H1 (cell line): ENCODE data around the gene IL19. TPM values are rescaled to one million over a fixed set of nuclear protein-coding genes. Genes with fewer than 3 reads are reported as not detected.

Source experiments
- CTCF ChIA-PET: fragments of 300-600 bp; sonication (Branson Sonifier 250); formaldehyde crosslinking; loops from one replicate; lab custom pipeline; 2021; ENCODE audit not compliant: partially characterized antibody; lab: Charles Lee
- POLR2A ChIA-PET: fragments of 300-600 bp; sonication (Branson Sonifier 250); formaldehyde crosslinking; loops from one replicate; lab custom pipeline; 2021; ENCODE audit warnings: inconsistent platforms; ENCODE audit not compliant: partially characterized antibody; lab: Charles Lee
- DNase-seq, 2 experiments: peaks; one replicate each; pipeline versions ENCODE4 v3.0.0 to v3.0.0-alpha.2; 2010 to 2022; ENCODE audit warnings: low spot score in 2 of 2, low read depth in 1 of 2, mixed read lengths in 1 of 2
- FAIRE-seq: peaks from 2 replicates; lab custom pipeline; 2011; peaks lifted over from hg19 to GRCh38; lab: Jason Lieb, UNC
- H2AFZ ChIP-seq: 2 replicates; pipeline ENCODE4 v1.8.1; 2012; ENCODE audit warnings: low read length, inconsistent platforms
- H2AK5ac ChIP-seq: 2 replicates; pipeline ENCODE4 v1.6.1; 2013; ENCODE audit warnings: low read depth, low read length
- H2BK120ac ChIP-seq: replicated peaks from 2 replicates; pipeline ENCODE3; 2013; ENCODE audit warnings: low read depth, low read length, inconsistent platforms
- H2BK12ac ChIP-seq: 2 replicates; pipeline ENCODE4 v1.6.1; 2013; ENCODE audit warnings: low read depth, low read length
- H2BK15ac ChIP-seq: 2 replicates; pipeline ENCODE4 v1.6.1; 2013; ENCODE audit warnings: low read length
- H2BK20ac ChIP-seq: 2 replicates; pipeline ENCODE4 v1.6.1; 2013; ENCODE audit warnings: low read length
- H2BK5ac ChIP-seq: 2 replicates; pipeline ENCODE4 v1.6.1; 2013; ENCODE audit warnings: low read depth, low read length
- H3K14ac ChIP-seq: 2 replicates; pipeline ENCODE4 v1.6.1; 2013; ENCODE audit warnings: inconsistent platforms; ENCODE audit not compliant: insufficient read length
- H3K18ac ChIP-seq: 2 replicates; pipeline ENCODE4 v1.6.1; 2013; ENCODE audit warnings: low read length; ENCODE audit errors: extremely low read depth
- H3K23ac ChIP-seq: 2 replicates; pipeline ENCODE4 v1.6.1; 2013; ENCODE audit warnings: inconsistent platforms; ENCODE audit not compliant: insufficient read length
- H3K23me2 ChIP-seq: 2 replicates; pipeline ENCODE4 v1.6.1; 2013; ENCODE audit warnings: low read depth, low read length
- H3K27ac ChIP-seq: 2 replicates; pipeline ENCODE4 v1.6.1; 2011; ENCODE audit warnings: low read depth, low read length, inconsistent platforms
- H3K27me3 ChIP-seq, 4 experiments: replicated peaks in 1 of 4; 1 replicate in 1 of 4; 2 replicates in 3 of 4; pipeline versions ENCODE4 v1.6.1 to v1.8.1; 2011 to 2013; ENCODE audit warnings: low read length in 3 of 4, mild to moderate bottlenecking in 3 of 4, inconsistent platforms in 2 of 4, mixed read lengths in 2 of 4, moderate library complexity in 1 of 4; ENCODE audit not compliant: control insufficient read depth in 3 of 4, insufficient read depth in 3 of 4; ENCODE audit errors: extremely low read depth in 1 of 4
- H3K36me3 ChIP-seq, 4 experiments: 2 replicates each; pipeline versions ENCODE4 v1.6.1 to v1.8.1; 2011 to 2013; ENCODE audit warnings: mild to moderate bottlenecking in 4 of 4, low read length in 3 of 4, moderate library complexity in 2 of 4, control low read depth in 1 of 4, inconsistent platforms in 1 of 4; ENCODE audit not compliant: insufficient read depth in 4 of 4, control insufficient read depth in 2 of 4
- H3K4ac ChIP-seq: replicated peaks from 2 replicates; pipeline ENCODE3; 2013; ENCODE audit warnings: low read length, low read depth, mixed read lengths, inconsistent platforms; ENCODE audit not compliant: insufficient read length
- H3K4me1 ChIP-seq, 4 experiments: replicated peaks in 1 of 4; 1 replicate in 1 of 4; 2 replicates in 3 of 4; pipeline versions ENCODE4 v1.6.1 to v1.8.1; 2011 to 2013; ENCODE audit warnings: low read length in 3 of 4, inconsistent platforms in 2 of 4, mixed read lengths in 1 of 4; ENCODE audit not compliant: insufficient read depth in 4 of 4, control insufficient read depth in 3 of 4
- H3K4me2 ChIP-seq, 2 experiments: 2 replicates each; pipeline versions ENCODE4 v1.6.1 to v1.8.1; 2011 to 2013; ENCODE audit warnings: low read depth in 2 of 2, low read length in 2 of 2, control low read depth in 1 of 2, inconsistent platforms in 1 of 2, mild to moderate bottlenecking in 1 of 2; ENCODE audit not compliant: insufficient read depth in 1 of 2
- H3K4me3 ChIP-seq, 4 experiments: fragments of 200-600, 300-600 bp in 1 of 4; sonication (generic), shearing (Covaris generic), sonication (Bioruptor Twin) in 1 of 4; 2 replicates each; pipeline versions ENCODE4 v1.5.1 to v1.8.1; 2011 to 2016; ENCODE audit warnings: low read length in 4 of 4, low read depth in 3 of 4, control low read depth in 2 of 4, inconsistent platforms in 2 of 4, mild to moderate bottlenecking in 2 of 4, mixed read lengths in 1 of 4, moderate library complexity in 1 of 4; ENCODE audit not compliant: insufficient read depth in 2 of 4; ENCODE audit errors: extremely low read depth in 1 of 4
- H3K56ac ChIP-seq: replicated peaks from 2 replicates; pipeline ENCODE3; 2013; ENCODE audit warnings: low read depth, mild to moderate bottlenecking, mixed read lengths, low read length, inconsistent platforms; ENCODE audit not compliant: insufficient read length
- H3K79me1 ChIP-seq: 2 replicates; pipeline ENCODE4 v1.6.1; 2013; ENCODE audit warnings: low read depth, low read length, control low read depth
- H3K79me2 ChIP-seq, 2 experiments: 2 replicates each; pipeline versions ENCODE4 v1.6.1 to v1.8.1; 2012 to 2013; ENCODE audit warnings: low read length in 2 of 2, mild to moderate bottlenecking in 2 of 2, inconsistent platforms in 1 of 2; ENCODE audit not compliant: insufficient read depth in 2 of 2, control insufficient read depth in 1 of 2
- H3K9ac ChIP-seq, 4 experiments: replicated peaks in 1 of 4; 1 replicate in 1 of 4; 2 replicates in 3 of 4; pipeline versions ENCODE4 v1.6.1 to v1.8.1; 2011 to 2013; ENCODE audit warnings: low read depth in 3 of 4, low read length in 3 of 4, control low read depth in 2 of 4, mild to moderate bottlenecking in 2 of 4, moderate library complexity in 2 of 4, inconsistent platforms in 1 of 4; ENCODE audit errors: extremely low read depth in 1 of 4
- H3K9me3 ChIP-seq, 2 experiments: 2 replicates each; pipeline versions ENCODE4 v1.6.1 to v1.8.1; 2012 to 2013; ENCODE audit warnings: mild to moderate bottlenecking in 2 of 2, moderate library complexity in 2 of 2, control low read depth in 1 of 2, inconsistent platforms in 1 of 2, low read depth in 1 of 2, low read length in 1 of 2, mixed read lengths in 1 of 2; ENCODE audit not compliant: insufficient read depth in 2 of 2
- H4K20me1 ChIP-seq, 2 experiments: replicated peaks in 1 of 2; 2 replicates each; pipeline versions ENCODE3 to v1.8.1; 2011 to 2013; ENCODE audit warnings: inconsistent platforms in 2 of 2, low read length in 2 of 2, mild to moderate bottlenecking in 1 of 2; ENCODE audit not compliant: insufficient read depth in 2 of 2, control insufficient read depth in 1 of 2
- H4K5ac ChIP-seq: 2 replicates; pipeline ENCODE4 v1.6.1; 2013; ENCODE audit warnings: low read length, low read depth, mixed read lengths, inconsistent platforms; ENCODE audit not compliant: insufficient read length
- H4K8ac ChIP-seq: 2 replicates; pipeline ENCODE4 v1.8.0; 2013; ENCODE audit warnings: mild to moderate bottlenecking, moderate library complexity, low read length, inconsistent platforms; ENCODE audit not compliant: insufficient read depth; ENCODE audit errors: extremely low read depth
- H4K91ac ChIP-seq: replicated peaks from 2 replicates; pipeline ENCODE3; 2013; ENCODE audit warnings: low read length, mixed read lengths, inconsistent platforms; ENCODE audit not compliant: insufficient read length
- CTCF ChIP-seq, 3 experiments: IDR thresholded peaks; 1 replicate in 2 of 3; 2 replicates in 1 of 3; pipeline versions ENCODE4 v1.5.1 to v1.6.1; 2011; ENCODE audit warnings: low read length in 3 of 3, mild to moderate bottlenecking in 3 of 3, inconsistent platforms in 2 of 3, low read depth in 1 of 3, moderate library complexity in 1 of 3; ENCODE audit not compliant: insufficient read depth in 1 of 3; ENCODE audit errors: control extremely low read depth in 1 of 3
- RXRA ChIP-seq: IDR thresholded peaks from 2 replicates; pipeline ENCODE4 v1.6.1; 2011; ENCODE audit warnings: low read depth, mild to moderate bottlenecking, low read length, moderate library complexity; ENCODE audit not compliant: insufficient read depth
- WGBS, 2 experiments: shearing (Covaris generic) in 1 of 2; methylation state at CpG; one replicate each; pipeline versions ENCODE4 v1.1.6 to v1.1.7; 2013 to 2015; ENCODE audit warnings: low lambda C conversion rate in 2 of 2, mixed read lengths in 2 of 2, inconsistent platforms in 1 of 2, low coverage in 1 of 2, missing lambda C conversion rate in 1 of 2; ENCODE audit not compliant: insufficient replicate concordance in 2 of 2, insufficient coverage in 1 of 2, insufficient read length in 1 of 2; ENCODE audit errors: extremely low coverage in 1 of 2, missing lambda C conversion rate in 1 of 2; 5-methylcytosine and 5-hydroxymethylcytosine counted together
- polyA plus RNA-seq, 7 experiments: library from polyadenylated mRNA; depleted of rRNA in 3 of 7; stranded (reverse) in 5 of 7; unstranded in 2 of 7; fragments of >200 nt in 5 of 7; fragments of 200-250 nt in 2 of 7; gene quantifications; 1 replicate in 5 of 7; 2 replicates in 1 of 7; 4 replicates in 1 of 7; pipeline versions ENCODE4 v1.2.1 to v1.2.3, GENCODE V29; 2011 to 2013; ENCODE audit warnings: missing spikeins in 2 of 7, mixed read lengths in 2 of 7
- total RNA-seq: library from RNA; stranded (reverse); fragmentation: NEBNext Ultra II Directional; extraction: Animal tissue kit (Norgen Biotek cat#: 25700); gene quantifications from 2 replicates; pipeline ENCODE4 v1.2.1, GENCODE V29; 2021

The IL19 gene
- total and polyA plus RNA-seq, 2 of the 8 experiments (the other 6 are each of a cell fraction or from before 2014, with no cell fraction given), result not detected

- Histone ChIP-seq H4K8ac (no peak overlapping the region; the same call in 1 of the 2 replicates), H3K27ac (no peak overlapping the region), H3K23me2 (no peaks in the 10 kb centered on the region), H3K4me2 (no peak overlapping the region), H3K79me2 (peaks cover 0 to 12% of the 10 kb centered on the region in 2 experiments; a peak in 1 of 4 replicates), H3K14ac (no peak overlapping the region), H2BK120ac (no peak overlapping the region), H3K56ac (no peak overlapping the region), H3K4me3 (no peak overlapping the region), H4K91ac (no peak overlapping the region), H2AK5ac (no peak overlapping the region), H3K9me3 (no peaks in the 10 kb centered on the region), H2BK12ac (no peak overlapping the region), H3K4ac (no peak overlapping the region), H3K36me3 (peaks cover 3 to 17% (median 4%) of the 10 kb centered on the region in 4 experiments; a peak in 4 of 8 replicates), H4K20me1 (peaks cover 10 to 21% of the 10 kb centered on the region in 2 experiments), H4K5ac (no peak overlapping the region), H3K79me1 (peaks cover 3% of the 10 kb centered on the region; the same call in 1 of the 2 replicates), H2AFZ (no peak overlapping the region), H3K9ac (no peak overlapping the region), H2BK20ac (no peak overlapping the region), H3K18ac (no peak overlapping the region), H2BK5ac (no peak overlapping the region), H3K27me3 (no peaks in the 10 kb centered on the region), H2BK15ac (no peak overlapping the region), H3K23ac (no peak overlapping the region), H3K4me1 (no peaks in the 10 kb centered on the region)
- WGBS, 2 experiments, result 94% methylated on average over 3 of the region's 3 CpGs; no CpG with 5 or more reads in 1 of the 2 experiments
- CTCF ChIA-PET, result interaction anchor here (0.9 to 5.7 kb wide), 9 partner anchors 10 to 253 kb away, joined by 3 to 29 read pairs (median 4); partner anchors contain the start of gene EIF2D
- POLR2A ChIA-PET, result no interaction called here
- FAIRE-seq (no peak), DNase-seq (no peak)
- TF ChIP-seq RXRA, result no peak
- TF ChIP-seq CTCF (IDR thresholded peaks at IDR 0.05; ENCODE audit: control extremely low read depth in 1 of 3, insufficient read depth in 1 of 3, low read depth in 1 of 3, low read length in 3 of 3), result no peak
These were observed 41.1 kb upstream of the IL19 start for GRCh38 chr1:206729507-206729906.
